HL-60/S4 treated with retinoic acid at 250 ng/mL for 4 days and 3 days (cell line): ENCODE results near the gene SFN.
"Not testable (repeated sequence)": the region's sequence is repeated elsewhere in the genome, so short reads cannot be mapped to it uniquely, and the experiment has no call there.

Source experiments
- in situ Hi-C: fragments of 300-500 bp; cut with MboI; formaldehyde crosslinking; loops from 2 replicates; pipeline ENCODE4 v1.7.0; 2022; ENCODE audit warnings: low sequenced_read_pairs

SFN gene

DNA sequence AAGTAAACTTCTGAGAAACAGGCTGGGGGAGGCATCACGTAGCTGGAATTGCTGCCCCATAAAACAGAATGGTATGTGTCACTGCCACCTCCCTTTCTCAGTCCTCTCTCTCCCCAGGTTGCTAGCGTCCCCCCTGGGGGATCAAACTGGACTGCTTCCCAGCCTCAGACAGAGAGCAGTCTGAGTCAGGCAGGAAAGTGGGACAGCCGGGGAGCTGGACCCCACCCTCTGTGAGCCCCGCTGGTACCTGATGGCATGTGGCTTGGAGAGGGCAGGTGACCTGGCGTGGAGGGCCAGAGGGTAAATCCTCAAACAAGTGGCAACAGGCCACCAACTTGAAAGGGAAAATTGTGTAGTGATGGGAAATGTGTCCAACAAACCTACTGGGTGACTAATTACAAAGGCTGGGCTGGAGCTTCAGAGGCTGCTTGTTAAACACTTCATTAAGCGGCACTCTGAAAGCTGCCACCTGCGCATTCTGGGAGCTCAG lies 1.0 kb upstream of the SFN start:
- in situ Hi-C loops = no loop called here

DNA sequence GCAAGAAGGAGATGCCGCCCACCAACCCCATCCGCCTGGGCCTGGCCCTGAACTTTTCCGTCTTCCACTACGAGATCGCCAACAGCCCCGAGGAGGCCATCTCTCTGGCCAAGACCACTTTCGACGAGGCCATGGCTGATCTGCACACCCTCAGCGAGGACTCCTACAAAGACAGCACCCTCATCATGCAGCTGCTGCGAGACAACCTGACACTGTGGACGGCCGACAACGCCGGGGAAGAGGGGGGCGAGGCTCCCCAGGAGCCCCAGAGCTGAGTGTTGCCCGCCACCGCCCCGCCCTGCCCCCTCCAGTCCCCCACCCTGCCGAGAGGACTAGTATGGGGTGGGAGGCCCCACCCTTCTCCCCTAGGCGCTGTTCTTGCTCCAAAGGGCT lies 732 bp downstream of the SFN start:
- in situ Hi-C loops = no loop called here

DNA sequence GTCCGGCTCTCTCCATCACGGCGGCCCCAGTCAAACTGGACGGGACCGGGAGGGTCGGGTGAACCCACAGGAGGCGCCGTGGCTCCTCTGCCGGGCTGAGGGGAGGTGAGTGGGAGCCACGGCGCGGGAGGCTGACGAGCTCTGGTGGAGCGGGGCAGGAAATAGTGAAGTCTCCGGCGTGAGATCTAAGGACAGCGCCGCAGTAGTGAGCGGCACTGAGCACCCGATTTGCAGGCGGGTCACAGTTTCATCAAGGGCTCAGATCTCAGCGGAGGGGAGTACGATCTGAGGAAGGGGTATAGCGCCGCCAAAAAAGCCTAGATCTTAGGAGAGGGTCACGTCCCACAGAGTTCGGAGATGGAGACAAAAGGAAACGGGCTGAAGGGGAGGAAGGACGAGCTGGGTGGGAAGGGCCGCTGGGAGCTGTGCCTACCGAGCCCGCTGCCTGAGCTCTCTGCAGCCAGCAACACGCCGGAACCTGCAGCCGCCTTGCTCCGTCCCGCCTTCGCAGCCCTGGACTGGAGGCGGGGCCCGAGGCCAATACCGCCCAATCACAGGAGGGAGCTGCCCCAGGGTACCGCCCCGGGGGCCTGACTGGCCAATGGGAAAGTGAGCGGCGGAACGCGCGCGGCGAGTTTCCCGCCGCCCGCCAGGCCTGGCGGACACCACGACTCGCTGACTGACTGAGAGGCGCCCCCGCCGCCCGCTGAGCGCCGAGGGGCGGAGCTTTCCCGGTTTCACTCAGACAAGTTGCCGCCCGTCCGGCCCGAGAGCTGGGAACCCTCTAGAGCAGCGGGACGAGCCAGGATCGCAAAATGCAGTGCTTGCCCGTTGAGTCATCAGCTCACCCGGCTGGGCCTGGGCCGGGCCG lies 1.9 kb downstream of the SFN start:
- in situ Hi-C loops = no loop called here

DNA sequence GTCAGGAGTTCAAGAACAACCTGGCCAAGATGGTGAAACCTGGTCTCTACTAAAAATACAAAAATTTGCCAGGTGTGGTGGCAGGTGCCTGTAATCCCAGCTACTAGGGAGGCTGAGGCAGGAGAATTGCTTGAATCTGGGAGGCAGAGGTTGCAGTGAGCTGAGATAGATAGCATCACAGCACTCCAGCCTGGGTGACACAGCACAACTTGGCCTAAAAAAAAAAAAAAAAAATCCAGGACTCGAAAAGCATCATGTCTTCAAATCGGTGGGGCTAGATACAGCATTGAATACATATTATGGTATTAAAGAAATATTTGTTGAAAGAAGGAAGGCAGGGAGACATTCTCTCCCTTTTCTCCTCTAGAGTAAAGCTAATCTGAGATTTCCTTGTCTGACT lies 10.1 kb downstream of the SFN start:
- in situ Hi-C loops = not testable (repeated sequence)

DNA sequence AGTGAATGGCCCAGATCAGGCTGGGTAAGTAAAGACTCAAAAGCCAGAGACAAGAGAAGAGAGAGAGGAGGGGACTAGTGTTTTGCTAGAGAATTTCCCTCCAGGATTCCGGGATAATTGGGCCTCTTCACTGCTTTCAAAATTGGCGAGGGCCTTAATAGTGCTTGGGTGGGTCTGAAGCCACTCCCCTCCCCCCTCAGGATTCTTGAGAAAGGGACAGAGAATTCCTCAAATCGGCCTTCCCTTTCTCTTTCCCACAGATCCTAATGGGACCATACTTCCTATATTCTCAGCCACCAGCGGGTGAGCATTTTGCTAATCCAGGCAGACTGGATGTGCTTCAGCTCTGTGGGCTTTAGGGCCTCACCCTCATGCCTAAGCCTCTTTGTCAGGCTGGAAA lies 11.9 kb downstream of the SFN start:
- in situ Hi-C loops = no loop called here

DNA sequence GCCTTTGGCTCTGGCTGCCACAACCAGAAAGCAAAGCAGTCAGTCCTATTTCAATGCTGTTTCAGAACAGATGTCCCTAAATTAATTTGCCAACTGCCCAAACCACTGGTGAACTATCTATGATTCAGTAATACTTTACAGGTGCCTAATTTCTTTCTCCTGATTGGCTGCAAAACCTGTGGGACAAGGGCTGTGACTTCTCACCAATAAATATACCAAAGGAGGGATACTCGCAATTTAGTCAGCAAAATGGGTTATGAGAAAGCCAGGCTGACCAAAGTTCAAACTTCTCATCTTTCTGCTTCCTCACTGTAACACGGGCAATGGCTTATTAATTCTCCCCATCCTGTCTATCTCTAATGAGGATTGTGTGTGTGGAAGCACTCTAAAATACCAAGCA lies 14.4 kb downstream of the SFN start:
- in situ Hi-C loops = no loop called here

DNA sequence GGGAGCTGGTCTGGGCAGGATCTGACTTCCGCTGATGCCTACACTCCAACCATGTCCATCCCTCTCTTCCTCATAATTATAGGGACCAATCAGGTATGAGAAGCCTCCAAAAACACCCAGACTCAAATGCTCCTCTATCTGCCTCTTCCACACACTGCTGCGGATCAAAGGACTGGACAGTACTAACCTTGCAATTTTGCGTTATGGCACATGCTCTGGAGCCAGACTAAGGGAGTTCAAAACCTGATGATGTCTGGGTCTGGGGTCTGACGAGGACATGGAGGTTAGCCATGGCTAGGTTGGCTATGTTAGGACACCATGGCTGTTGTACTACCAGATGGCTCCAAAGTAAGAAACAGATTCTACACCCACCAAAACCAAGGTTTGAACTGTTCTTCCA lies 16.8 kb downstream of the SFN start:
- in situ Hi-C loops = no loop called here

DNA sequence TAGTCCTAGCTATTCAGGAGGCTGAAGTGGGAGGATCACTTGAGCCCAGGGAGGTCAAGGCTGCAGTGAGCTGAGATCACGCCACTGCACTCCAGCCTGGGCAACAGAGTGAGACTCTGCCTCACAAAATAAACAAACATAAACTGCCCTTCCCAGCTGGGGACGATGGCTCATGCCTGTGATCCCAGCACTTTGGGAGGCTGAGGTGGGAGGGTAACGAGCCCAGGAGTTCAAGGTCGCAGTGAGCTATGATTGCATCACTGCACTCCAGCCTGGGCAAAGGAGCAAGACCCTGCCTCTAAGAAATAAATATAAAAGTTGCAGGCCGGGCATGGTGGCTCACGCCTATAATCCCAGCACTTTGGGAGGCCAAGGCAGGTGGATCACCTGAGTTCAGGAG lies 18.7 kb downstream of the SFN start:
- in situ Hi-C loops = not testable (repeated sequence)

DNA sequence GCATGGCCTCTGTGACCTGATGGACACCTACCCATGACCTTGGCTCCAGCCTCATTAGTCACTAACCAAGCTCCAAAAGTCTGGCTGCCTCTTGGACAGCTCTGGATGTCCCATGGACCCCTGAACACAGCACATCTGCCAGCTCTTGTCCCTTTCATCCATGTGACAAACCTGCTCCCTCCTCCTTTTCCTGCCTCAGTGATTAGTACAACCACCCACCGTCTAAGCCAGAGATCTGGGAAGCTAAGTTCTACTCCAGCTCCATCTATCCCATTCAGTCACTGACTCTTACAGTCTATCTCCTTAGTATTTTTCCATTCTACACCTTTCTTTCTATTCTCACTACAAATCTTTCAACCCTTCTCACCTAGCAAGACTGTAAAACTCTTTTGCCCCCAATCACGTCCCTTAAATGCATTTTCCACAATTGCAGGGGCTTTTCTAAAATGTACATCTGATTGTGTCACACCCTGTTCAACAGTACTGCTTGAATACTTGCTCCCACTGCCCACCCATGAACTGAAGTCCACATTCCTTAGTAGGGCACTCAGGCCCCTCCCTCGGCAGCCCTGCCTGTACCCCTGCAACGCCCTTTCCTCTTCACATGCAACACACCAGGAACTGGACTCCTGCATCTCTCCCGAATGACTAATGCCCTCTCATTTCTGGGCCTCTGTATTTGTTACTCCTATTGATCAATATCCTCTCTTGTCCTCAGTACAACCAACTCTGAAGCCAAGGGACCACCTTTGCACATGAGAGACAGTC lies 19.9 kb downstream of the SFN start:
- in situ Hi-C loops = no loop called here

DNA sequence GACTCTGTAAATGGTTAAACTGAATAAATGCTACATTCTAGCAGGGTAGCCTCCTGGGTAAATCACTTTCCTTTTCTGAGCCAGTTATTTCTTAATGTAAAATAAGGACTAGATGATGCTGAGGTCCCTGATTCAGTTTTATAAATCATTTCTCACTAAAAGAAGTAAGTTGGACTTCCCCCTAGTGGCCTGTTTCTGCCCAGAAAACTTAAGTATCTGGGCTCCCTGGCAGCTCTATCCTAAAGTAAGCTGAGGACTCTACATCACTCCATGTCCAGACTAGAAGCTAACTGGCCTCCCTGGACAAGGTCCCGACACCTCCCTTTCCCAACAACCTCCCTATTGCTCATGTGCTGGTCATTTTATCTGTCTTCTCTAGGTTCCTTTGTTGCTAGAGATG lies 24.2 kb downstream of the SFN start:
- in situ Hi-C loops = no loop called here

DNA sequence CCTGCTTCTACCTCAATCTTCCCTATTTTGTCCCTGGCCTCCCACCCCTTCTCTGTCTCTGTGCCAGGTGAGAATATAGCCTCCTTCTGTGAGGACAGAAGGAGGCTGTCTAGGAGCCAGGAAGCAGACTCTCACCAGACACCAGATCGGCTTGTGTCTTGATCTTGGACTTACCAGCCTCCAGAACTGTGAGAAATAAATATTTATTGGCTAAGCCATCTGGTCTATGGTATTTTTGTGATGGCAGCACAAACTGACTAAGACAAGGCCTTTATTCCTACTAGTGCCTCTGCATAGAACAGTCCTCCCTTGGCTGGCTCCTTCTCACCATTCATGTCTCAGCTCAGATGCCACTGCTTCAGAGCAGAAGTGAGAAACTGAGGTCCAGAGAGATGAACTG lies 25.3 kb downstream of the SFN start:
- in situ Hi-C loops = no loop called here

DNA sequence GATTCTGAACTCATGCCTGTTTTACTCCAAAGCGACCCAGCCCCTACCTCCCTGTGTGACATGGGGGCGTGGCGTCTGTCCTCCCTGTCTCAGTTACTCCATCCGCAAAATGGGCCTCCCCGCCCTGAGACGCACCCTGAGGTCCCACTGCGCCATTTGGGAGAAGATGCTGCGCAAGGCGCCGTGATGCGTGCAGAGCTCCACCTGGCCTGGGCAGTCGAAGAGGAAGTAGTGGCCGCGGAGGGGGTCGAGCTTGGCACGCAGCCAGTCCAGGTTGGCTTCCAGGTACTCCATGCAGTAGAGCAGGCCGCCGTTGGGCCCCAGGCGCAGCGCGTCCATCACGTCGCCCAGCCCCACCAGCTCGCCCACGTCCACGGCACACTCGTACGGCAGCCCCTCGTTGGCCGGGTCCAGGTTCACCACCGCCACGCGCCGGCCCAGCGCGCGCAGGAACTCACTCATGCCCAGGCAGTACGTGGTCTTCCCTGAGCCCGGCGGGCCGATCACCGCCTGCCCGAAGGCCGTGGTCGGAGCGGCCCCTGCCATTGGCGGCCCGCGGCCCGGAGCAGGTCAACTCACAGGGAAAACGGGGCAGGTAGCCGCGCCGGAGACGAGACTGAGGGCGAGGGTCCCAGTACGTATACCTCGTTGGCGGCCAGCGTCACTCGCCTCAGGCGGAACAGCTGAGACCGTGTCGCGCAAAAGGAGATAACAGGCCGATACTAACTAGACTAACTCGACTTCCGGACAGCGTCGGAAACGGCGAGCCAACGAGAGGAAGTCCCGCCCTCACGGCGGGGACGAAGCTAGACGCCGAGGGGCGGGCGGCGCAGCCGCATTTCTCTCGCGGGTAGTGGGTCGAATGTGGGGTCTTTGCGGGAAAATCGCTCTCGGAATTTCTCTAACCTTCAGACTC lies 26.9 kb downstream of the SFN start, which contains the start of gene GPN2:
TSS of gene GPN2 (minus strand) at position 733 of the 916 bp plus-strand sequence. CDS start at position 546, 187 bp downstream.
- in situ Hi-C loops = no loop called here

DNA sequence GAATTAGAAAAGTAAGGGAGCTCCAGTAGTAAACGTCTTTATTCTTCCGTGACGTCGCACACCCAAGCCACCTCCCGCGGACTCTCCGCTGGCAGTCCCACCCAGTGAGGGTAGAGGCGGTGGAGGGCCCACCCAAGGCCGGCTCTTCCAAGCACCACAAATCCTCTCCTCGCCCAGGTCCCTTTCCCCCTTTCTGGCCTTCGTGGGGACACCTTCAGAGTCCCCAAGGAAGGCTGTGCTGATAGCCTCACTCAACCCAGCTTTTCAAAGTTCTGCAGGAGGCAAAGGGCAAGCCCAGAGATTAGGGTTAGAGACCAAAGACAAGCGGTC lies 27.5 kb downstream of the SFN start:
- in situ Hi-C loops = no loop called here

DNA sequence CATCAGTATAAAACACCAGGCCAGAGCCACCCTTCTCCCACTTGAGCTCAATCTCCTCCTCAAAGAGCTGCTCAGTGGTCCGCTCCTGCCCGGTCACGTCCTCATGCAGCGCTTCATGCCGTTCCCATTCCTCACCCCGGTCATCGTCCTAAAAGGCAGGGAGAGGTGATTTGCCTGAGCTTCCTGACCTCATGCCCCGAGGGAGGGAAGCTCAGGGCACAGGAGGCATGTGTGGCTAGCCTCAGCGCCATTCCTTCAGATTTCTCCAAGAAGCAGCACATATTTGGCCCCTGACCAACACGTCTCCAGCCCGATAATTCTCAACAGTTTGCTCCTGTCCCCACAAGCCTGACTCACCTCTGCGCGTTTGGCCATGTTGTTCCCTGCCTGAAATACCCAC lies 31.3 kb downstream of the SFN start:
- in situ Hi-C loops = no loop called here

DNA sequence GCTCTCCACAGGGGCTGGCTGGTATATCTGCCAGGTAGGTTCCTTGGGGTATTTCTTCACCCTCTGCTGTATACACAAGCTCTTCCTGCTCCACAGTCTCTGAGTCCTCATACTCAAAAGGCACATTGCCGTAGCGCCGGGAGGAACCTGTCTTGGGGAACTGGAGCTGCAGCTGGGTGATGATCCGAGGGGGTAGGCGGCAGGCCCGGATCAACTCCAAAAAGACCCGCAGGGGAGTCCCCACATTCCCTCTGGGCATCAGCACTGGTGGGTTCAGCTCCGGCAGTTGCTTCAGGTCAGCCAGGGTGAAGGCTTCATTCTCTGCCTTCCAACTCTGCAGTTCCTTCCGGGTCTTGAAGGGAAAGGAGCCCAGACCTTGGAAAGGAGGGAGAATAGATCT lies 34.4 kb downstream of the SFN start:
- in situ Hi-C loops = no loop called here

DNA sequence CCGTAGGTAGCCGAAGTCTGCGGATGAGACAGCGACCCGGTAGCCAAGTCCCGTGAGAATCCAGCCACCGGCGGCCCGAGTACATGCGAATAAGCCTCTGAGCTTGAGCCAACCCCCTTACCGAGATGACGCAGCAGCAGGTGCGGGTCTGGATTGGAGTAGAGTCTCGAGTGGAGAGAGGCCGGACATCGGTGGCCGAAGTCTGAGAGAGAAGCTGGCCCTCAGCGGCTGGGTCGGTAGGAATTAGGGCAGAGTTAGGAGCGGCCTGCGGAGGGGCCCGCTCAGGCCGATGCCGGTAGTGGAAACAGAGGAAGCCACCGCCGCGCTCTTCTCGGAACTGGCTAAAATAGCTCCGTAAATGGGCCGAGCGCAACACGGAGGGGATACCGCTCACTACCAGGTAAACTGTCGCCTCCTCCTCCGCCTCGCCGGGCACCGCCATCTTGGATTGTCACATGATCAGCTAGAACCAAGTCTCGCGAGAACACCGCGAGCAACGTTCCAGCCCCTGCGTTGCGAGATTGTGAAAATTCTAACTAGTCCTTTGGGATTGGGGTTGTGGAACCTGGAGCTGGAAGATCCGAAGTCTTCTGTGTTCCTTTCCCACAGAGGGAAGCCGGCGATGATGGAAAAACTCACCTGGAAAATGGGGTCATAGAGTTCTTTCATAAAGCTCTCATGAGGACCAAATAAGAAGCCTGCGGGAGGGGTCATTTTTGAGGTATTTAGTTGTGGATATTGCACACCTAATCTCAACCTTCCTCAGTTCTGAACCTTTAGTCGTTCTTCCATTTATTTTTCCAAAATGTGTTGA lies 37.3 kb downstream of the SFN start, which contains the start of gene GPATCH3:
TSS of gene GPATCH3 (minus strand) at position 467 of the 814 bp plus-strand sequence. CDS start at position 442, 25 bp downstream.
- in situ Hi-C loops = no loop called here

DNA sequence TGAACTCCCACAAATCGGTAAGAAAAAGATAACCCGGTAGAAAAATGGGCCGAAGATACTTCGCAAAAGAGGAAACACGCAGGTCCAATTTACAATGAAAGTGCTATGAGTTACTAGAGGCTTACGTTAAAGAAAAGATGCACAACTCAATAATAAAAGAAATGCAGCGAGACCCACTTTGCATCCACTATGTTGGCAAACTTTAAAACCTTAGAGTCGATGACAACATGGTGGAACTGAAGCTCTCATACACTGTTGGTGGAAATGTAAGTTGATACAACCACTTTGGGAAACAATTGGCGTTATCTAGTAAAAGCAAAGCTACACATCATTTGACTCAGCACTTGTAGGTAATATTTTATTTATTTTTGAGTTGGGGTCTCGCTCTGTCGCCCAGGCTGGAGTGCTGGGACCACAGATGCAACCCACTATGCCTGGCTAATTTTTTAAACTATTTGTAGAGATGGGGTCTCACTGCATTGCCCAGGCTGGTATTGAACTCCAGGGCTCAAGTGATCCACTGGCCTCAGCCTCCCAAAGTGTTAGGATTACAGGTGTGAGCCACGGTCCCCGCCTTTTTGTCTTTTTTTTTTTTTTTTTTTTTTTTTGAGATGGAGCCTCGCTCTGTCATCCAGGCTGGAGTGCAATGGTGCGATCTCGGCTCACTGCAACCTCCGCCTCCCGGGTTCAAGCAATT lies 38.0 kb downstream of the SFN start:
- in situ Hi-C loops = no loop called here

DNA sequence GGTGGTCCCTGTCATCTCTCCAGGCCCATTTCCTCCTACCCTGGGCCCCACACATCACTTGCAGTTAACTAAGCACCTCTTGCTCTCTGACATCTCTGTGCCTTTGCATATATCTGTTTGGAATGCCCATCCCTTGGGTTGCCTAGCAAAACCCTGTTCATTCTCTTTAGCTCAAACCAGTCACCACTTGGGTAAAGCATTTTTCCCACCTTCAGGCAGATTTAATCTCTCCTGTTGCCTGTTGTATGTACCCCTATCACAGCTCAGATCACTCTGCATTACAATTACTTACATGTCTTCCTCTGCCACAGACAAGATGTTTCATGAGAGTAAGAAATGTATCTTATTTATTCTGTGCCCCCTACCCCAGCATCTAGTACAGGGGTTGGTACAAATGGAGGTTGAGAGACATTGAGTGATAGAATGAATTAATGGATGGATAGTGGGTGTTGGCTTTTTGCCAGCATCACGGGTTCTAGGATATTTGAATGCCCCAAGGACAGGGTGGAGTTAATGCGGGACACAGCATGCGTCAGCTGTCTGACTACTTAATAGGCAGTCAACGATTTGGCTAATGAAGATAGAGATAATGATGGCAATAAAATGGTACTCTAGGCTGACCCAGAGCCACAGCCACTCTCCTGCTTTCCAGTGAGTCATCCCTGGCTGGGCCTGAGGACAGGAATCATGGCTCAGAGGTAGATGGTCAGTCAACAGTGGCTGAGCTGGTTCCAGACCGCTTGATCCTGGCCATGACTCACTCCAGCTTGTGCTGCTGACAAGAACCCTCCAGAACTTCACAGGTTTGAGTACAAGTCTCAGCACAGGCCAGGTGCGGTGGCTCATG lies 44.3 kb downstream of the SFN start:
- in situ Hi-C loops = no loop called here

DNA sequence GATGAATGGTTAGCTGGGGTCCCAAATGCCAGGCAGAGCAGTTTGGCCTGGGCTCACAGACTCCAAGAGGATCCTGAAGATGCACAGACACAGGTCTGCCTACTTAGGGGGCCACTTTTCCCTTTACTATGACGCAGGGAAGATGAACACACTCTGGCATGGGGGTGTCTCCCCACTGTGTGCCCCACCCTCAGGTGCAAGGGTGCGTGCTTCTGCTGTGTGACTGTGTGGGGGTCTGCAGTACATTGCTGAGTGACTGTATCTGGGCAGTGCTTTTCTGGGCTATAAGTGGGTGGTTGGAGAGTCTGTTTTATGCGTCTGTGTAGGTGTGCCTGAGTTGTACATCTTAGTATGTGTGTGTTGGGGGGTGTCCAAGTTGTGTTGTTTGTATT lies 47.0 kb downstream of the SFN start:
- in situ Hi-C loops = no loop called here
